Lower leg skin (tissue), 3 donors: ENCODE data around the gene MTMR1.

Experiments used
- POLR2A ChIP-seq, 2 donors: fragments of 450-650 bp; IDR thresholded peaks; one replicate each; pipeline ENCODE4 v1.6.1; 2016 to 2017; ENCODE audit warnings: antibody characterized with exemption in 2 of 2, mild to moderate bottlenecking in 1 of 2, moderate library complexity in 1 of 2
- TF ChIP-seq, protein P1 (sequence below), 3 donors: fragments of 450-650 bp; IDR thresholded peaks; one replicate each; pipeline ENCODE4 v1.5.1; 2016; ENCODE audit warnings: antibody characterized with exemption in 3 of 3, mild to moderate bottlenecking in 3 of 3, moderate library complexity in 2 of 3

- TF ChIP-seq, protein P1, sequence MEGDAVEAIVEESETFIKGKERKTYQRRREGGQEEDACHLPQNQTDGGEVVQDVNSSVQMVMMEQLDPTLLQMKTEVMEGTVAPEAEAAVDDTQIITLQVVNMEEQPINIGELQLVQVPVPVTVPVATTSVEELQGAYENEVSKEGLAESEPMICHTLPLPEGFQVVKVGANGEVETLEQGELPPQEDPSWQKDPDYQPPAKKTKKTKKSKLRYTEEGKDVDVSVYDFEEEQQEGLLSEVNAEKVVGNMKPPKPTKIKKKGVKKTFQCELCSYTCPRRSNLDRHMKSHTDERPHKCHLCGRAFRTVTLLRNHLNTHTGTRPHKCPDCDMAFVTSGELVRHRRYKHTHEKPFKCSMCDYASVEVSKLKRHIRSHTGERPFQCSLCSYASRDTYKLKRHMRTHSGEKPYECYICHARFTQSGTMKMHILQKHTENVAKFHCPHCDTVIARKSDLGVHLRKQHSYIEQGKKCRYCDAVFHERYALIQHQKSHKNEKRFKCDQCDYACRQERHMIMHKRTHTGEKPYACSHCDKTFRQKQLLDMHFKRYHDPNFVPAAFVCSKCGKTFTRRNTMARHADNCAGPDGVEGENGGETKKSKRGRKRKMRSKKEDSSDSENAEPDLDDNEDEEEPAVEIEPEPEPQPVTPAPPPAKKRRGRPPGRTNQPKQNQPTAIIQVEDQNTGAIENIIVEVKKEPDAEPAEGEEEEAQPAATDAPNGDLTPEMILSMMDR (IDR thresholded peaks at IDR 0.05), result no peak
- TF ChIP-seq POLR2A (IDR thresholded peaks at IDR 0.05), result no peak
Measured at GRCh38 chrX:150647331-150647730, 45.9 kb upstream of the MTMR1 start.
